Stimulated activated CD4-positive, alpha-beta T cell treated with anti-CD3 and anti-CD28 coated beads, Interleukin-2, amount 100 ng/mL, for 4 hours (primary cell): Measurements from ENCODE around the gene RNASEH1.
"Not testable (repeated sequence)": the region's sequence is repeated elsewhere in the genome, so short reads cannot be mapped to it uniquely, and the experiment has no call there.

ENCODE experiments used
- DNase-seq: peaks from one replicate; pipeline ENCODE4 v3.0.0-alpha.2; 2020; ENCODE audit warnings: low read depth

RNASEH1 gene

GRCh38 chr2:3519255-3520205, 38.6 kb downstream of the RNASEH1 start, which contains the start of gene ADI1:
Gene ADI1 (minus strand): TSS chr2:3519531. CDS start chr2:3519487, 44 bp downstream.
- peak; percentile 63 for DNase-seq

- DNase-seq, result peak; percentile 98
These were observed 39.5 kb downstream of the RNASEH1 start for GRCh38 chr2:3518496-3519254.

DNA sequence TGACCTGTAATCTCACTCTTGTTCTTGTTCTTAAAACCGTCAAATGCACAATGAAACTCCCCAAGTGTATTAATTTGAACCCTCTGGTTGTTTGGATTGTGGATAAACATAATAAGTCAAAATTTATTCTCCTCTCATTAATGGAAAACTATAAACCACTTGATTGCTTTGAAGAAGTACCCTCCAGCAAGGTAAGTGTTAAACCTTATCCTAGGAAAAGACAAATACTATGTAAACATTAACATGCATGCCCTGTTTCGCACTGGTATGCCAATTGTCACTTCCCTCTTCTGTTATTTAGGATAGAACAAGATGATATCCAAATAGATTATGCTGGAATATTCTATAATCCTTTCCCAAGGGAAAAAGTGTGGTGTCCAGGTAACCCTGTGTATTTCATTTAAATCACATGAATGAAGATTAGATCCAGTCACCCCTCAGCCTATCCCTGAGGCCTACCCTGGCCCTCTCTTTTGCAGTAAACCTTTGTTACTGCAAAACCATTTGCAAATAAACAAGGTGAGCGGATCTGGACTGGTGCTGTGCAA, 40.1 kb downstream of the RNASEH1 start:
- DNase-seq, result no peak

DNA sequence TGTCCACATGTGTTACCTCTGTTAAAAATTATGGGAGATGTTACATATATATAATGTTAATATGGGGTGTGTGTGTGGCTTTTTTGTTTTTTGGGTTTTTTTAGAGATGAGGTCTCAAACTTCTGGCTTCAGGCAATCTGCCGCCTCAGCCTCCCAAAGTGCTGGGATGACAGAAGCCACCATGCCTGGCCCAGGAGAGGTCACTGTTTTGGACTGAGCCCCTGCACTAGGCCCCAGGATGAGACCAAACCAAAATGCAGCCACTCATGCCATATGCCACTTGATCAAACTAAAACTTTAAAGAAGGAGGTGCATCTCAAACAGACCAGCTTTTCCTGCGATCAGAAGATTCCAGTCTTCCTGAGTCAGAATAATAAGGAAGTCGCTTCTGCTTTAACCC, 41.3 kb downstream of the RNASEH1 start:
- DNase-seq, result no peak

DNA sequence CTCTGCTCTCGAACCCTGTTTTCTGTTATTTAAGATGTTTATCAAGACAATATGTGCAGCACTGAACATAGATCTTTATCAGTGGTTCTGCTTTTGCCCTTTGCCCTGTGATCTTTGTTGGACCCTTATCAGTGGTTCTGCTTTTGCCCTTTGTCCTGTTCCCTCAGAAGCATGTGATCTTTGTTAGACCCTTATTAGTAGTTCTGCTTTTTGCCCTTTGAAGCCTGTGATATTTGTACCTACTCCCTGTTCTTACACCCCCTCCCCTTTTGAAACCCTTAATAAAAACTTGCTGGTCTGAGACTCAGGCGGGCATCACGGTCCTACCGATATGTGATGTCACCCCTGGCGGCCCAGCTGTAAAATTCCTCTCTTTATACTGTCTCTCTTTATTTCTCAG, 42.7 kb downstream of the RNASEH1 start:
- not testable (repeated sequence) for DNase-seq

DNA sequence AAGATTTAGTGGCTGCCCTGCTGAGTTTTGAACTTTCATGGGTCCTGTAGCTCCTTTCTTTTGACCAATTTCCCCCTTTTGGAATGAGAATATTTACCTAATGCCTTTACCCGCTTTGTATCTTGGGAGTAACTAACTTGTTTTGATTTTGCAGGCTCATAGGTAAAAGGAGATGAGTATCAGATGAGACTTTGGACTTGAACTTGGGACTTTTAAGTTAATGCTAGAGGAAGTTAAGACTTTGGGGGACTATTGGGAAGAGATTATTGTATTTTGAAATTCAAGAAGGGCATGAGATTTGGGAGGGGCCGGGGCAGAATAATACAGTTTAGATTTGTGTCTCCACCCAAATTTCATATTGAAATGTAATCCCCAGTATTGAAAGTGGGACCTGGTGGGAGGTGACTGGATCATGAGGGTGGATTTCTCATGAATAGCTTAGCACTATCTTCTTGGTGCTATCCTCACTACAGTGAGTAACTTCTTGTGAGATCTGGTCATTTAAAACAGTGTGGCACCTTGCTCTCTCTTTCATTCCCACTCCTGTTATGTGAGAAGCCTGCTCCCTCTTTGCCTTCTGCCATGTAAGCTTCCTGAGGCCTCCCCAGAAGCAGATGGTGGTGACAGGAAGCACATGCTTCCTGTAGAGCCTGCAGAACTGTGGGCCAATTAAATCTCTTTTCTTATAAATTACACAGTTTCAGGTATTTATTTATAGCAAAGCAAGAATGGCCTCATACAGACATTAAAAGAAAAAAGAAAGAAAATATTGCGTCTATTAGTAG, 44.9 kb downstream of the RNASEH1 start:
- DNase-seq, result no peak

GRCh38 chr2:3512086-3512485, 46.0 kb downstream of the RNASEH1 start:
- no peak for DNase-seq

GRCh38 chr2:3505771-3506170, 52.4 kb downstream of the RNASEH1 start:
- DNase-seq, result no peak

DNA sequence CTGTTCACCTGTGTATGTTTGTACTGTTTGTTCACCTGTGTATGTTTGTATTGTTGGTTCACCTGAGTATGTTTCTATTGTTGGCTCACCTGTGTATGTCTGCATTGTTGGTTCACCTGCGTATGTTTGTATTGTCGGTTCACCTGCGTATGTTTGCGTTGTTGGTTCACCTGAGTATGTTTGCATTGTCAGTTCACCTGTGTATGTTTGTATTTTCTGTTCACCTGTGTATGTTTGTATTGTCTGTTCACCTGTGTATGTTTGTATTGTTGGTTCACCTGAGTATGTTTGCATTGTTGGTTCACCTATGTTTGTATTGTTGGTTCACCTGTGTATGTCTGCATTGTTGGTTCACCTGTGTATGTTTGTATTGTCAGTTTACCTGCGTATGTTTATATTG, 53.4 kb downstream of the RNASEH1 start:
- no peak for DNase-seq

DNA sequence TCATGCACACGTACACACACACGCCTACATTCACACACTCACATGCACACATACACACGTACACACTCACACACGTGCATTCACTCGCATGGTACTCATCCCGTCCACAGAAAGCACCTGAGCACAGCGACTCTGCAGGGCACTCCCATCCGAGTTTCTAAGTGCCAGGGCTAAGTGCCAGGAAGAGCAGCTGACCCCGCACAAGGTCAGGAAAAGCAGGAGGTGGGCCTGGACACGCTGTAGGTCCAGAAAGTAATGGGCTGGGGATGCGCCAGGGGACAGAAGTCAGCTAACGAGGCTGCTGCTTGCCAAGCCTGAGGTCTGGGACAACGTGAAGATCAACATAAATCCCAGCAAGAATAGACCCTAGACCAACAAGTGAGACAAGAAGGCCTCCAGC, 54.6 kb downstream of the RNASEH1 start:
- no peak for DNase-seq

GRCh38 chr2:3503046-3503445, 55.1 kb downstream of the RNASEH1 start:
- DNase-seq, result no peak

DNA sequence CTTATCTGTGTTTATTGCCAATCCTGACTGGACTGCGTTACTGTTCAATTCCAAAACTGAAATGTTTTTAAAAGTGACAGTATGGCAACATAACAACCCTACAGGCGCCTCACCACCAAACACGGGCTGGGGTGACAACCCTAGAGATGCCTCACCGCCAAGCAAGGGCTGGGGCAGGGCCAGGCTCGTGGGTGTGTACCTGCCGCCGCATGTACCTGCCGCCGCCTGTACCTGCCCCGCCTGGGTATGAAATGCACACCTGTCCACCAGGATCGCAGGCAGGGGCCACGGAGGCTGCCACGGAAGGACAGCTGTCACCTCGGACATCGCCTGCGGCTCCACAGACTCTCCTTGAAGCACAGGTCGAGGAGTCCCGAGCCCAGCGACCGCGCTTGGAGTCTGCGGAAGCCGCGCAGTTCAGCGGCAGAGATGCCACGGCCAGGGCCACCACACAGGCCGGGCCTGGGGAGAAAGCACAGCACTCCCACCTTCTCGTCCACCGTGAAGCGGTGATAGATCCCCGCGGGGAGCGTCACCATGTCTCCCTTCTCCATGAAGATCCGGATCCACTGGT, 57.7 kb downstream of the RNASEH1 start:
- no peak for DNase-seq

GRCh38 chr2:3498783-3499394, 59.2 kb downstream of the RNASEH1 start:
- DNase-seq, result no peak

- not testable (repeated sequence) for DNase-seq
These were observed 61.4 kb downstream of the RNASEH1 start for GRCh38 chr2:3496708-3497080.
